Measurements from ENCODE around the gene CBARP. TPM values are rescaled to one million over a fixed set of nuclear protein-coding genes. Genes with fewer than 3 reads are reported as not detected.

Gene CBARP
- total and polyA plus RNA-seq, 9 of the 15 experiments (the other 6 are each of a cell fraction or from before 2014, with no cell fraction given): 0.03 to 8.9 (median 1.2) TPM; not detected in 1

DNA sequence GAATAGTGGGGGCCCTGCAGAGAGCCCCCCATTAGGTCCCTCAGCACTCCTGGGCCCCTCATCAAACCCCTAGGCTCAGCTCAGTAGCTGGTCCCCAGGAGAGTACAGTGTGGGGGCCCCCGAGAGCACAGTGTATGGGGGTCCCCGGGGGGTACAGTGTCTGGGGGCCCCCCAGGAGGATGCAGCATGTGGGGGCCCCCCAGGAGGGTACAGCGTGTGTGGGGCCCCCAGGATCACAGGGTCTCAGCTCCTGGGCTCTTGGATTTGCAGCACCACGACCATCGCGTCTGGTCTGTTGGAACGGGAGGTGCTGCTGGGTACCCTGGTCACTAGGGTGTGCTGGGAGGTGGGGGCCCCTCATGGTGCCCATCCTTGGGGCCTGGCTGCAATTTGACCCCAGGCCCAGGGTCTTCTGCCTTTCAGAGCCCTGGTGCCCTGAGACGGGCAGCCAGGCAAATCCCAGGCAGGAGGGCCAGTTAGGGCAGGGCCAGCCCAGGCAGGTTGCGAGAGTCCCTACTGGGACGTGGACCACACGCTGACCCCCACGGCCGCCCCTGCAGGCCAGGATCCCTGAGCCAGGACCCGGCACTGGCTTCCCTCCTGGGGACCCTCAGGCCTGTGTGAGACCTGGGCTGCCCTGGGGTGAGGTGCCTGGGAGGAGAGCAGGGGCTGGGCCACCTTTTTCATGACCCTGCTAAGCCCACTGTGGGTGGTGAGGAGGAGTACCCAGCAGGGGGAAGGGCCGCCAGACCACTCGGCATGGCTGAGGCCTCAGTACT, 13.6 kb downstream of the CBARP start:
- Histone ChIP-seq H3K9me3 (replicated peaks; ENCODE audit: control insufficient read depth, insufficient read depth, low read depth, low read length) (no peaks in the 10 kb centered on the region; the same call in 1 of the 2 replicates), H3K4me1 (replicated peaks in 1 of 2; ENCODE audit: control insufficient read depth in 2 of 2, insufficient read depth in 2 of 2, low read length in 2 of 2) (peaks cover 0 to 67% of the 10 kb centered on the region in 2 experiments; a peak in 2 of 5 replicates), H3K9me1 (ENCODE audit: control insufficient read depth, insufficient read depth, low read length) (no peaks in the 10 kb centered on the region), H3K36me3 (ENCODE audit: control insufficient read depth, insufficient read depth, low read length) (peaks cover 83% of the 10 kb centered on the region; the same call in 2 of the 3 replicates), H3K9ac (ENCODE audit: insufficient read depth in 1 of 2, low read depth in 2 of 2, low read length in 2 of 2) (peak overlapping the region in 1 of 2 experiments; percentile 45; a peak in 1 of 4 replicates), H2AFZ (ENCODE audit: low read depth, low read length) (no peak overlapping the region), H3K27ac (ENCODE audit: extremely low read depth, low read depth, low read length) (no peak overlapping the region), H3K79me2 (ENCODE audit: control insufficient read depth, insufficient read depth, low read length) (peaks cover 23% of the 10 kb centered on the region), H3K4me2 (ENCODE audit: insufficient read depth, low read length) (no peak overlapping the region), H4K20me1 (replicated peaks; ENCODE audit: control insufficient read depth, insufficient read depth, low read length) (0 out of 2 replicates have a peak, but pooled peaks cover 6% of the 10 kb centered on the region), H3K27me3 (ENCODE audit: control insufficient read depth in 2 of 2, insufficient read depth in 2 of 2, low read length in 2 of 2) (no peaks in the 10 kb centered on the region), H3K4me3 (no peak overlapping the region)
- ChIA-PET CTCF (ENCODE audit: low intra/inter-chr PET ratio) (interaction anchor here (1.6 kb wide), 1 partner anchor 111 kb away, joined by 6 read pairs; no protein-coding TSS in a partner anchor), POLR2A (no interaction called here)
- TF ChIP-seq POLR2G (IDR thresholded peaks at IDR 0.05; ENCODE audit: low read depth, low read length): 0 out of 2 replicates have a peak, but pooled peaks have one; percentile 8
- no peak for TF ChIP-seq ZNF311 (CRISPR knock-in tag; IDR thresholded peaks at IDR 0.05)
- 88% methylated on average over 6 of the region's 16 CpGs for WGBS (ENCODE audit: insufficient coverage, low coverage, missing lambda C conversion rate)
- BruUV-seq (replicated peaks): no TSS peak
- in situ Hi-C loops (cut with MboI): no loop called here
- intact Hi-C loops (cut with micrococcal nuclease): no loop called here
- FAIRE-seq (no peak), ATAC-seq (no peak), DNase-seq (ENCODE audit: extremely low read depth in 1 of 4, low spot score in 3 of 4) (no peak)

Data from K562 (cell line).